Esophagus muscularis mucosa (tissue), 3 donors: ENCODE results near the gene MDM1.

ENCODE experiments used
- POLR2A ChIP-seq: fragments of 450-650 bp; IDR thresholded peaks from one replicate; pipeline ENCODE4 v1.6.1; 2017; ENCODE audit warnings: antibody characterized with exemption, moderate library complexity, mild to moderate bottlenecking, low read depth
- POLR2AphosphoS5 ChIP-seq, 2 donors: sonication (generic); formaldehyde crosslinking; IDR thresholded peaks; one replicate each; pipeline ENCODE4 v1.6.1; 2017; ENCODE audit warnings: antibody characterized with exemption in 2 of 2
- TF ChIP-seq, protein P1 (sequence below), 3 experiments: fragments of 200-600 bp in 2 of 3; fragments of 450-650 bp in 1 of 3; sonication (generic) in 2 of 3; IDR thresholded peaks; one replicate each; pipeline ENCODE4 v1.5.1; 2017 to 2019; ENCODE audit warnings: antibody characterized with exemption in 3 of 3, mild to moderate bottlenecking in 2 of 3, moderate library complexity in 1 of 3

DNA sequence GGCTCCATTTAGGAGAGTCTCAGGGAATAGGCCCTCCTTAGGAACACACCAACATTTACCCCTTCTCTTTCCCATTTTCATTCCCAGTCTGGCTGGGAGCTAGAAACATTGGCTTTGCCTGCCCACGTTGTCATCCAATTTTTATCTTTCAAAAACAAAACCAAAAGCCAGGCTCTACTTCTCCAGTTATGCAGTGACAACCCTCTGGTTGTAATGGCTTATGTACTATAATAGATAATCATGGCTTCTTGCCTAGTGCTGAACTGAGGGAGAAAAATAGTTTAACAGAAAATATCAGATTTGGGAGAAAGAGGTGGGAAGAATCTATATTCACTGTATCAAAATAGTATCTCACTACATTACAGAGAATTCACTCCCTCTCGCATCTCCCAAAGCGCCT, 46.6 kb downstream of the MDM1 start:
- TF ChIP-seq, protein P1, sequence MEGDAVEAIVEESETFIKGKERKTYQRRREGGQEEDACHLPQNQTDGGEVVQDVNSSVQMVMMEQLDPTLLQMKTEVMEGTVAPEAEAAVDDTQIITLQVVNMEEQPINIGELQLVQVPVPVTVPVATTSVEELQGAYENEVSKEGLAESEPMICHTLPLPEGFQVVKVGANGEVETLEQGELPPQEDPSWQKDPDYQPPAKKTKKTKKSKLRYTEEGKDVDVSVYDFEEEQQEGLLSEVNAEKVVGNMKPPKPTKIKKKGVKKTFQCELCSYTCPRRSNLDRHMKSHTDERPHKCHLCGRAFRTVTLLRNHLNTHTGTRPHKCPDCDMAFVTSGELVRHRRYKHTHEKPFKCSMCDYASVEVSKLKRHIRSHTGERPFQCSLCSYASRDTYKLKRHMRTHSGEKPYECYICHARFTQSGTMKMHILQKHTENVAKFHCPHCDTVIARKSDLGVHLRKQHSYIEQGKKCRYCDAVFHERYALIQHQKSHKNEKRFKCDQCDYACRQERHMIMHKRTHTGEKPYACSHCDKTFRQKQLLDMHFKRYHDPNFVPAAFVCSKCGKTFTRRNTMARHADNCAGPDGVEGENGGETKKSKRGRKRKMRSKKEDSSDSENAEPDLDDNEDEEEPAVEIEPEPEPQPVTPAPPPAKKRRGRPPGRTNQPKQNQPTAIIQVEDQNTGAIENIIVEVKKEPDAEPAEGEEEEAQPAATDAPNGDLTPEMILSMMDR (IDR thresholded peaks at IDR 0.05) = no peak
- TF ChIP-seq POLR2A (no peak), POLR2AphosphoS5 (IDR thresholded peaks at IDR 0.05) (no peak)
